Fibroblast of the aortic adventitia (primary cell): ENCODE results near the gene MXRA5. TPM values are rescaled to one million over a fixed set of nuclear protein-coding genes. Genes with fewer than 3 reads are reported as not detected.
"Not testable (repeated sequence)": the region's sequence is repeated elsewhere in the genome, so short reads cannot be mapped to it uniquely, and the experiment has no call there.

ENCODE experiments used
- DNase-seq: peaks from one replicate; pipeline ENCODE4 v3.0.0-alpha.2; 2010; ENCODE audit warnings: low read depth
- H3K4me3 ChIP-seq: 2 replicates; pipeline ENCODE4 v1.5.1; 2011; ENCODE audit warnings: low read depth, mild to moderate bottlenecking, control low read depth, low read length, moderate library complexity
- total RNA-seq: library from RNA; depleted of rRNA; stranded (reverse); fragments of >200 nt; gene quantifications from 2 replicates; pipeline ENCODE4 v1.2.3, GENCODE V29; 2012; ENCODE audit warnings: low replicate concordance
- TF ChIP-seq, protein P1 (sequence below): IDR thresholded peaks from 2 replicates; pipeline ENCODE4 v1.5.1; 2011; ENCODE audit warnings: mild to moderate bottlenecking, low read length, control low read depth, inconsistent platforms; ENCODE audit not compliant: insufficient read depth

The MXRA5 gene
- total RNA-seq, 1 donor: 4.7 TPM

DNA sequence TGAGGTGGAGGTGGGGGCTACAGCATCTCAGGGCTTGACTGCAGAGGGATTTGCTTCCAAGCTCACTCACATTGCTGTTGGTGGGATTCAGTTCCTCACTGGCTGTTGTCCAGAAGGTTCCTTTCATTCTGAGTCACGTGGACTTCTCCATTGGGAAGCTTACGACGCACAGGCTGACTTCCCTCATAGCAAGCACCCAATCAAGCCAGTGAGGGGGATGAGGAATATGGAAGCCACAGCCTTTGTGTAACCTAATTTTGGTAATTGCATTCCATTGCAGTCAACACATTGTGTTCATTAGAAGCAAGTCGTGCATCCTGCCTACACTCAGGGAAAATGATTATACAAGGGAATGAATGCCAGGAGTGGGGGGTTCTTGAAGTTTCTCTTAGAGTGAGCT lies 32.7 kb upstream of the MXRA5 start:
- DNase-seq: no peak

DNA sequence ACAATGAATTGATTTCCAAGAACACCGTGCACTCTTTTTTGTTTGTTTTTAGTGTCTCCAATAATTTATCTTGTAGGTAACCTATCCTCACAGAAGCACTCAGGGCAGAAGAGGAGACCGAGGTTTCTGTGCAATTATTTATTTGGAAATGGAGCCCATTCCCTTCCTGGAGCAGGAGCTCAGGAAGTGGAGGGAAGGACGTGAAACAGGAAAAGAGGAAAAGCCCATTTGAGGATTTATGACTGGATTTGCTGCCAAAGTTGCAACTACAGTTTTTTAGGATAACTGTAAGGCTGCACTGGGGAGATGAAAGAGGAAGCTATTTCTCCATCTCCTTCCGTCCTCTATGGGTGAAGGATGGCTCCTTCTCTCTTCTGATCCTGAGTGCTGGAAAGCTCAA lies 31.7 kb upstream of the MXRA5 start:
- TF ChIP-seq, protein P1, sequence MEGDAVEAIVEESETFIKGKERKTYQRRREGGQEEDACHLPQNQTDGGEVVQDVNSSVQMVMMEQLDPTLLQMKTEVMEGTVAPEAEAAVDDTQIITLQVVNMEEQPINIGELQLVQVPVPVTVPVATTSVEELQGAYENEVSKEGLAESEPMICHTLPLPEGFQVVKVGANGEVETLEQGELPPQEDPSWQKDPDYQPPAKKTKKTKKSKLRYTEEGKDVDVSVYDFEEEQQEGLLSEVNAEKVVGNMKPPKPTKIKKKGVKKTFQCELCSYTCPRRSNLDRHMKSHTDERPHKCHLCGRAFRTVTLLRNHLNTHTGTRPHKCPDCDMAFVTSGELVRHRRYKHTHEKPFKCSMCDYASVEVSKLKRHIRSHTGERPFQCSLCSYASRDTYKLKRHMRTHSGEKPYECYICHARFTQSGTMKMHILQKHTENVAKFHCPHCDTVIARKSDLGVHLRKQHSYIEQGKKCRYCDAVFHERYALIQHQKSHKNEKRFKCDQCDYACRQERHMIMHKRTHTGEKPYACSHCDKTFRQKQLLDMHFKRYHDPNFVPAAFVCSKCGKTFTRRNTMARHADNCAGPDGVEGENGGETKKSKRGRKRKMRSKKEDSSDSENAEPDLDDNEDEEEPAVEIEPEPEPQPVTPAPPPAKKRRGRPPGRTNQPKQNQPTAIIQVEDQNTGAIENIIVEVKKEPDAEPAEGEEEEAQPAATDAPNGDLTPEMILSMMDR: no peak
- no peak overlapping the region for H3K4me3 ChIP-seq
- no peak for DNase-seq

More for the DNA sequence above, 32.7 kb upstream of the MXRA5 start:
- TF ChIP-seq, protein P1: no peak
- no peak overlapping the region for H3K4me3 ChIP-seq

- TF ChIP-seq, protein P1: no peak
- H3K4me3 ChIP-seq: no peak overlapping the region
- DNase-seq: no peak
These were observed 31.1 kb upstream of the MXRA5 start for GRCh38 chrX:3377560-3377959.

- DNase-seq: peak; percentile 8
- H3K4me3 ChIP-seq: not testable (repeated sequence)
These were observed 29.5 kb upstream of the MXRA5 start for GRCh38 chrX:3375878-3376508.

DNA sequence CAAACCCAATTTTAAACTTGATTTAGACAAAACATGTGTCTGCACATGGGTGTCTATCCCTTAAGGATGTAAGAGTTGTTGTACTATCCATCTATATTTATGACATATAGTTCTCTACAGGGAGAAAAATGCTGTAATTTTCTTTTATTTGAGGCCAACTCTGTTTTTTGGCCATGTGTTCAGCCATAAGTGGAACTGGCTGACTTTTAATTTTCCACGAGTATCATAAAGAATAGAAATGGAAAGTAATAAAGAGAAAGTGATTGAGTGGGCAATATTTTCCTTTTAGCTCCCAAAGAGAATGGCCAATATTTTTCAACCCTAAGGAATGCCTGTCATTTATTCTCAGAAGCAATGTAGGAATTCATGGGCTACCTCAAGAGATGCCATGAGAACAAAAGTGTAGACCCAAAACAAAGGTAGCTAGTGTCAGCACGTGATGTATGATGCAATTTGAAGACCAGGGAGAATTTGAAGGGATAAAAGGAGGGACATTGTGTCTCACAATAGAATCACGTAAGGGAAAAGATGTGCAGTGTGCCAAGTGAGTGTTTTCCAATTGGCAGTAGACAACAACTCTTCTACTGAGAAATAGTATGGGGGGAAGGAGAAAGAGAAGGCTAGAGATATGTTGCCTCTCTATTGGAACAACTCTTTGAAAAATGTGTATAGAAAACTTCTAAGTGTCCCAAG lies 27.8 kb upstream of the MXRA5 start:
- TF ChIP-seq, protein P1: no peak
- H3K4me3 ChIP-seq: no peak overlapping the region
- no peak for DNase-seq

- TF ChIP-seq, protein P1: no peak
- DNase-seq: no peak
- H3K4me3 ChIP-seq: no peak overlapping the region
These were observed 24.7 kb upstream of the MXRA5 start for GRCh38 chrX:3371163-3371562.

DNA sequence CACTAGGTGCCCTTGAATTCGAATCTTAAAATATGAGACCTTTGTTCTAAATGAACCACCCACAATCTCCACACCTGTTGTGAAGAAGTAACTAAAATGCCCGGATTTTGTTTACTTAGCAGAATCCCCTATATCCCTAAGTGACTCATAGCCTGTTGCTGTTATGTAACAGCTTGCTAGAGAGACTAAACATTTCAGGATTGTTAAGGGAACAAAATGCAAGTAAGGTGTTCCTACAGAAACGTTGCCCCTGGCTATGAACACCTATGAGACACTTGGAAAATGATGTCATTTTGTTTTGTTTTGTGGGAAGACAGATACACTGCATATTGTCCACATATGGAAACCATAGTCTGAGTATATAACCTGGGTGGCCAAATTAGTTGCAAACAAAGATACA lies 24.2 kb upstream of the MXRA5 start:
- no peak for DNase-seq
- H3K4me3 ChIP-seq: no peak overlapping the region
- TF ChIP-seq, protein P1: no peak
